OCI-LY7 (cell line): Measurements from ENCODE around the gene PIGN.

Experiments
- EZH2phosphoT487 ChIP-seq: fragments of 200-600 bp; sonication (generic); IDR thresholded peaks from 2 replicates; pipeline ENCODE4 v1.6.1; 2018; ENCODE audit warnings: low read depth, borderline replicate concordance, mild to moderate bottlenecking, mixed run types, antibody characterized with exemption, low read length, moderate library complexity, mixed read lengths
- TF ChIP-seq, protein P1 (sequence below): fragments of 200-600 bp; sonication (generic); conservative IDR thresholded peaks from 2 replicates; pipeline ENCODE4 v1.5.1; 2014; ENCODE audit warnings: mild to moderate bottlenecking, antibody characterized with exemption, low read length, moderate library complexity, mixed read lengths

DNA sequence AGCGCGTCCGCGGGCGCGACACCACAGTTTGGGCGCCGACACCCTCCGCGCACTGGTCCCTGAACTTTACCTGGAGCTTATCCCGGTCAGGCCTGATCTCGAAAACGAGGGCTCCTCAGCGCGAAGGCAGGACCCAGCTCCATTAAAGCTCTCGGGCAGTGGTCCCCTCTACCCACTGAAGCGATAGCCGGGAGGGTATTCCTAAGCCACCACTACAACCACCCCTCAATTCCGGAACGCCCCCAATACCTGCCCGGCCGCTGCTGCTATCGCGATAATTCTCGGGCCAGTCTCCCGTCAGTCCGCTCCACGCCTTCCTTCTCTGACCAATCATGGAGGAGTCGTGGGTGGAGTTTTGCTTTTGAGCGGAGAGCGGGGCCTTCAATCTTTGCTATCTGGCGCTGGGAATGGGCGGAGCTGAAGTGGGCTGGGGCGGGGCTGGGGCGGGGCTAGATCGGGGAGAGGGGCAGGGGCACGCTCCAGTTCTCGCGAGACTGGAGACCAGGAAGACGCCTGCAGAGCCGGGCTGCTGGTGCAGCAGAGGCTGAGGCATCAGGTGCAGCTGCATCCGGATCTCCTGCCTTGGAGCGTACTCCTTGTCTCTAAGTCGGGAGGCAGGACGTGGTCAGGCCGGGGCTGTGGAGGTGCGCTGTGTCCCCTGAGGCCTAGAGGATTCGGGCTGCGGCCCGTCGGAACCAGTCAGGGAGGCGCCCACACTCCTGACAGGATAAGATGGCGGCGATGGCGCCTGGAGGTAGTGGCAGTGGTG lies at the start of gene PIGN, which contains the start of gene RELCH:
- TF ChIP-seq, protein P1, sequence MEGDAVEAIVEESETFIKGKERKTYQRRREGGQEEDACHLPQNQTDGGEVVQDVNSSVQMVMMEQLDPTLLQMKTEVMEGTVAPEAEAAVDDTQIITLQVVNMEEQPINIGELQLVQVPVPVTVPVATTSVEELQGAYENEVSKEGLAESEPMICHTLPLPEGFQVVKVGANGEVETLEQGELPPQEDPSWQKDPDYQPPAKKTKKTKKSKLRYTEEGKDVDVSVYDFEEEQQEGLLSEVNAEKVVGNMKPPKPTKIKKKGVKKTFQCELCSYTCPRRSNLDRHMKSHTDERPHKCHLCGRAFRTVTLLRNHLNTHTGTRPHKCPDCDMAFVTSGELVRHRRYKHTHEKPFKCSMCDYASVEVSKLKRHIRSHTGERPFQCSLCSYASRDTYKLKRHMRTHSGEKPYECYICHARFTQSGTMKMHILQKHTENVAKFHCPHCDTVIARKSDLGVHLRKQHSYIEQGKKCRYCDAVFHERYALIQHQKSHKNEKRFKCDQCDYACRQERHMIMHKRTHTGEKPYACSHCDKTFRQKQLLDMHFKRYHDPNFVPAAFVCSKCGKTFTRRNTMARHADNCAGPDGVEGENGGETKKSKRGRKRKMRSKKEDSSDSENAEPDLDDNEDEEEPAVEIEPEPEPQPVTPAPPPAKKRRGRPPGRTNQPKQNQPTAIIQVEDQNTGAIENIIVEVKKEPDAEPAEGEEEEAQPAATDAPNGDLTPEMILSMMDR, result no peak
- TF ChIP-seq EZH2phosphoT487, result no peak
